Measurements from ENCODE around the gene MAST3.

MAST3 gene

DNA sequence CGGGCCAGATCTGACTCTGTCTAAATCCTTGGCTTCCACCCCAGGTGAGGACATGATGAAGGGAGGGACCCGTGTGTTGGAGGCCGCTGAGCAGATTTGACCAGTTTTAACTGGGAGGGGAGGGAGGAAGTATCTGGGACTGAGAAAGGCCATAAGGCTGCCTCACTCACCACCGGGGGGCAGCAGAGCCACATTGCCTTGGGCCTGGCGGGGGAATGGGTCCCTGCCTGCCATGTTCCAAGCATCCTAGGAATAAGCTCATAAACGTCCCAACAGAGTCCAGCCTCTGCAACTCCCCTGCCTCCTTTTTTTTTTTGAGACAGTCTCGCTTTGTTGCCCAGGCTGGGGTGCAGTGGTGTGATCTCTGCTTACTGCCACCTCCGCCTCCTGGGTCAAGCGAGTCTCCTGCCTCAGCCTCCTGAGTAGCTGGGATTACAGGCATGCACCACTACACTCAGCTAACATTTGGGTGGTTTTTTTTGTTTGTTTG lies 15.5 kb downstream of the MAST3 start:
- DNase-seq (ENCODE audit: low spot score): peak; percentile 83

DNA sequence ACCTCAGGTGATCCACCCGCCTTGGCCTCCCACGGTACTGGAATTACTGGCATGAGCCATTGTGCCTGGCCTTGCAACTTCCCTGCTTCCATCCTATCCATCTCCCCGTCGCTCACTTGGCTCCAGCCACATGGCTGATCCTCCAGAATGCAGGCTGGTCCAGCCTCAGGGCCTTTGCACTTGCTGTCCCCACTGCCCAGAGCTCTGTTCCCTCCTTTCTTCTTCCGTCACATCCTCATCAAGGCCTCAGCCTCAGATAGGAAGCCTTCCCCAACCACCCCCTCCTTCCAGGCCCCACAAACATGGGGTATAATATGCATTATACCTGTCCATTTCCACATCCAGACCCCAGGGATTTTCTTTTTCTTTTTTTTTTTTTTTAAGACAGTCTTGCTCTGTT lies 16.2 kb downstream of the MAST3 start:
- no peak for DNase-seq (ENCODE audit: low spot score)

DNA sequence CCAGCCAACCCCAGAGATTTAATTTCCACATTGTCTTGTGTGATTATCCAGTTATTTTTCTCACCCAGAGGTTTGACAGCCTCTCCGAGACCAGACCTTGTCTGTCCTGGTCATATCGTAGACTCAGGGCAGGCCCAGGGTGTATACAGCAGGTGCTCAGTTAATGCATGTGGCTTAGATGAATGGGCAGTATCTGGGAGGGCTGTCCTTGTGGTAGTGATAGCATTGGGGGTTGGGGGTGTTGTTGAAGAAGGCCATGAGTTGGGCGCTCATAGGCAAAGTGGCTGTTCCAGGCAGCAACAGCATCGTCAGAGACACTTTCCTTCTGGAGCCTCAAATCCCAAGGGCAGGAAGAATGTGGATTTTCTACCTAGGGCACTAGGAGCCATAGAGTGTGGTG lies 16.9 kb downstream of the MAST3 start:
- no peak for DNase-seq (ENCODE audit: low spot score)

DNA sequence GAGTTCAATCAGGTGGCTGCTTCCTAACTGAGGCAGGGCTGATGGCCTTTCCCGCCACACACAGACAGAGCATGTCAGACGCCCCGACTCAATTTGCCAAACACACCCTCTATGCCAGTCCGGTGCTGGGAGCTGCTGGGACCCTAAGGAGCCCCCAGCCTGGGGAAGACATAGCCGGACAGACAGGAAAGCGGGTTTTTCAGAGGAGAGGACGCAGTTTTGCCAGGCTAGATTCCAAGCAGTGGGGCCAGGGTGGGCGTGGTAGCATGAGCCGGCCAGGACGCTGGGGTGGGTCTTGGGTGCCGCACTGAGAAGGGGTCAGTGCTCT lies 19.8 kb downstream of the MAST3 start:
- DNase-seq (ENCODE audit: low spot score): no peak

GRCh38 chr19:18117692-18118378 lies 20.3 kb downstream of the MAST3 start:
- peak; percentile 96 for DNase-seq (ENCODE audit: low spot score)

DNA sequence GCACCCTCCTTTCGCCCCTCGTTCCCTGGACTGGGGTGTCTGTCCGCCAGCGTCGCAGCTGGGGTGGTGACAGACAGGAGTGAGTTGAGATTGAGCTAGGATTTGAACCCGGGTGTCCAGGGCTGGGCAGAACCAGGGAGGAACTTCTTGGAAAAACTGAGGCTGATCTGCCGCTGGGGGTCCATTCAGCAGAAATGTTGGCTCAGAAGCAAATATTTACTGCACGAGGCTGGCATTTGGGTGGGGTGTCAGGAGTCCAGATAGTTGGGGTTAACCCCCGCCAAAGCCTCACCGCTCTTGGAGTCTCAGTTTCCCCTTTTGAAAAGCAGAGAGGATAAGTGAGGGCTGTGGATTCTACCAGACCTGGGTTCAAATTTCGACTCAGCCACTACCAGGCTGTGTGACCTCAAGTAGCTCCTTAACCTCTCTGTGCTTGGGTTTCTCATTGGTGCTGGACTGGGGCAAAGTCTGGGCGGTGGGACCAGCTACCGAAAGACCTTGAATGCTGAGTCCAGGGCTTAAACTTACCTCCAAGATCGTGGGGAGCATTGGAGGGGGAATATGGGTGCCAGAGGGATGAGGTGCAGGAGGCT lies 20.9 kb downstream of the MAST3 start:
- DNase-seq (ENCODE audit: low spot score): no peak

DNA sequence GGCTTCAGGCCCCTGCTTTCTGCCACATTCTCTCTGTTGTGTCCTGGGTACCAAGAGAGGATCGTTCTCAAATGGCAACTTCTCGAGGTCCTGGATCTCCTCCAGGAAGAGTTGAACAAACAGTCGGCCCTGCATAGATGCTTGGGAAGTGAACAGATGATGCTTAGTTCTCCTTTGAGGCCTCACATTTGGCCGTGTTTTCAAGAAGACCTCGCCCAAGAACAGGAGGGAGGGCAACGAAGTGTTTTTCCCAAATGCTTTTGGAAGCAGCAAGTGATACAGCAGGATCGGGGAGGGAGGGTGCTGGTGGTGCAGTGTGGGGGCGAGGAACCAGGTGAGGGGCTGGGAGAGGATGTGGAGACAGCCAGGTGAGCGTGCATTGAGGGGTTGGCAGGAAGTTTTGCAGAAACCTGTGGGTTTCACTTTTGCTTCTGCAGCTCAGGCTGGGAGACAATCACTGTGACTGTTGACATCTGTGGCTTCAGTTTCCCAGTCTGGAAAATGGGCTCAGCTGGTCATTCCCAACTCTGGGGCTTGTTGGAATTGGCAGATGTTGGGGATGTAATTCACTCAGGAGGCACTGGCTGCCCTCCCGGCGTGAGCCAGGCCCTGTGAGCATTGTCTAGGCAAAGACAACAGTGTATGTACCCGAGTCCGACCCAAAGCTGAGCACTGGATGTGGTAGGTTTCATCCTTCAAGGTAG lies 21.6 kb downstream of the MAST3 start:
- peak; percentile 60 for DNase-seq (ENCODE audit: low spot score)

GRCh38 chr19:18119717-18120105 lies 22.1 kb downstream of the MAST3 start:
- DNase-seq (ENCODE audit: low spot score): peak; percentile 67

GRCh38 chr19:18120127-18120526 lies 22.5 kb downstream of the MAST3 start:
- DNase-seq (ENCODE audit: low spot score): no peak

DNA sequence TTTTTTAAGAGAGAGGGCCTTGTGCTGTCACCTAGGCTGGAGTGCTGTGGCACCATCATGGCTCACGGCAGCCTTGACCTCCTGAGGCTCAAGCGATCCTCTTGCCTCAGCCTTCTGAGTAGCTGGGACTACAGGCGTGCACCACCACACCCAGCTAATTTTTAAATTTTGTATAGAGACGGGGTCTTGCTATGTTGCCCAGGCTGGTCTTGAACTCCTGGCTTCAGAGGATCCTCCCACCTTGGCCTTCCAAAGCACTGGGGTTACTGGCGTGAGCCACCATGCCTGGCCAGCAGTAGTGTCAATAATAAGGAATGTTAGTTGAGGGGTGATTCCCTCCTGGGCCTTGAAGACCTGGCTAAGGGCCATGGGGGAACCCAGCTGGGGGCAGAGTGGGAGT lies 23.6 kb downstream of the MAST3 start:
- DNase-seq (ENCODE audit: low spot score): no peak

- no peak for DNase-seq (ENCODE audit: low spot score)
Observed at GRCh38 chr19:18122424-18122823, 24.8 kb downstream of the MAST3 start.

DNA sequence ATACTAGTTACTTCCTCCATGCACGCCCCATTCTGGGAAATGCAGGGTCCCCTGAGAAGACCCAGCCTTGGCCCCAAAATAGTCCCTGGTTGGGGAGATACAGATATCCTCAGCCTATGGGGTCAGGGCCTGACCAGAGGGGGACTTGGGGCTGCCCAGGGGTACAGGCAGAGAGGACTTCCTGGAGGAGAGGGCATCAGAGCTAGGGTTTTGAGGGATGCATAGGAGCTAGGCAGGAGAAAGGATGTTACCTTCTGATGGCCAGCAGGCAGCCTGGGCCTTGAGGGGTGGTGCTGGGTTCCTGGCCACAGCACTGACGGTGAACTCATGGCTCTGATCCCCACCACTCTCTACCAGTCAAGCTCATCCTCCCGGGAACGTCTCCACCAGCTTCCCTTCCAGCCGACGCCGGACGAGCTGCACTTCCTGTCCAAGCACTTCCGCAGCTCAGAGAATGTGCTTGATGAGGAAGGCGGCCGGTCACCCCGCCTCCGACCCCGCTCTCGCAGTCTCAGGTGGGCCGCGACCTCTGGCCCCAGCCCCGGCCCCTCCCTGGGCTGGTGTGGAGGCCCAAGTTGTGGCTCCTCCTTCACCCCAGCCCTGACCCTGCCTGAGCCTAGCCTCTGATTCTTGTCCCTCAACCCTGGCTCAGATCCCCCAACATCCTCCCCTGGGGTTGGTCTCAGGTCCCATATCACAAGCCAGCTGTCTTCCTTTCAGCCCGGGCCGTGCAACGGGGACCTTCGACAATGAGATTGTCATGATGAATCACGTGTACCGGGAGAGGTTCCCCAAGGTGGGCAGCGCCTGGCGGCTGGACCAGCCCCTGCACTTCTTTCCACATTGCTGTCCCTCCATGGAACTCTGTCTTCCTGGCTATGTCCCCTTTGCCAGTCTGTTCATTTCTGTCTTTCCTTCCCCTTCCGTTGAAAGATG lies 25.6 kb downstream of the MAST3 start:
- no peak for DNase-seq (ENCODE audit: low spot score)

DNA sequence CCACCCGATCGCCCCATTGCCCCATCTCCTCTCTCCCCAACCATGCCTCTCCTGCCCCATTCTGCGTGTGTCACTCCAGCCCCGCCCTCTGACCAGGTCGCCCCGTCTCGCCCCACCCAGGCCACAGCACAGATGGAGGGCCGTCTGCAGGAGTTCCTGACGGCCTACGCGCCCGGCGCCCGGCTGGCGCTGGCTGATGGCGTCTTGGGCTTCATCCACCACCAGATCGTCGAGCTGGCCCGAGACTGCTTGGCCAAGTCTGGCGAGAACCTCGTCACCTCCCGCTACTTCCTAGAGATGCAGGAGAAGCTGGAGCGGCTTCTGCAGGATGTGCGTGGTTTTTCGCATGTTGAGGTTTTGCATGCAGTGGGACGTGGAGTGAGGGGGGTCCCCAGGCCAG lies 26.2 kb downstream of the MAST3 start:
- no peak for DNase-seq (ENCODE audit: low spot score)

DNA sequence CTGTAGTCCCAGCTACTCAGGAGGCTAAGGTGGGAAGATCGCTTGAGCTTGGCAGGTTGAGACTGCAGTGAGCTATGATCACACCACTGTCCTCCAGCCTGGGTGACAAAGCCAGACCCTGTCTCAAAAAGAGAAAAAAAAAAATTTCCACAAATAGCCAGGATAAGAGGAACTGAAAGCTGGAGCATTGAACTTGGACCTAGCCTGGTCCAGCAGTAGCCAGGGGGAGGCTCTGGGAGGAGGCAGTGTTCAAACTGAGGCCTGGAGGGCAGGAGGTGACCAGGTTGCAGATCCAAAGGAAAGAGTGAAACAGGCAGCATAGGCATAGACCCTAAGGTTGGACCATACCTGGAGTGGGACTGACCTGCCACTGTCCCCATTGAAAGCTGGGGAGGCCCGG lies 28.5 kb downstream of the MAST3 start:
- DNase-seq (ENCODE audit: low spot score): no peak

GRCh38 chr19:18128044-18128443 lies 30.5 kb downstream of the MAST3 start:
- no peak for DNase-seq (ENCODE audit: low spot score)

DNA sequence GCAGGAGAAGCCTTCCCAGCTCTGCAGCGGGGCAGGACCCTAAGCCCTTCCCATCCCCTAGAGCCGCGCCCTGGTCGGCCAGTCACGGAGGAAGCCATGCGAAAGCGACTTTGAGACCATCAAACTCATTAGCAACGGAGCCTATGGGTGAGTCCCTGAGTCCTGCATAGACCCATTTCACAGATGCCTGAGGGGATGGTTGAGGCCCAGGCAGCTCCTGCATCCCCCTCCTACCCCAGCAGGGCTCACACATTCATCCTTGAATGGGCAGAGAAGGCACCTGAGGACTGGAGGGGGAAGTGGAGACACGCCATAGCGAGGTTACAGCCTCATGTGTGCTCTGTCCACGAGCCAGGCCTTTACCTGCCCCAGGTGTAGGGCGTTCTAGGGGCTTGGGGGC lies 31.2 kb downstream of the MAST3 start:
- no peak for DNase-seq (ENCODE audit: low spot score)

DNA sequence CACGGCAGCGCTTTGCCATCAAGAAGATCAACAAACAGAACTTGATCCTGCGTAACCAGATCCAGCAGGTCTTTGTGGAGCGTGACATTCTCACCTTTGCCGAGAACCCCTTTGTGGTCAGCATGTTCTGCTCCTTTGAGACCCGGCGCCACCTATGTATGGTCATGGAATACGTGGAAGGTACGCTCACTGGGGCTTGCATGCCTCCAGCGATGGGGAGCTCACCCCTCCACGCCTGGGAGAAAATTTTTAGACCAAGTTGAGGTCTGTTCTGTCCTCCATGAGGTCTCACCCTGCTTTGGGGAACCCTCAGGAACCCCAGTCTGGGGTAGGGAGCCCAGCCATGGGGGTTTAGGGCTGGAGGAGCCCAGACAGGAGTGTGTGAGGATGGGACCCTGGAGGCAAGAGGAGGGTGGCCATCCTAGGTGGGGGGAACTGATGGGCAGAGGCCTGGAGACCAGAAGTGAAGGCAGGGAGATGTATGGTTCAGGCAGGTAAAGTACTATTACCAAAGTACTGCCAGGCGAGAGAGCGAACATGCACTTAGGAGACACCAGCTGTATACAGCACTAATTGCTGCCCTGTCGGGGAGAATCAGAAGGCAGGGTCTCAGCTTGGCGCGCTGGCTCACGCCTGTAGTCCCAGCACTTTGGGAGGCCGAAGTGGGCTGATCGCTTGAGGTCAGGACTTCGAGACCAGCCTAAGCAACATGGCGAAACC lies 33.1 kb downstream of the MAST3 start:
- no peak for DNase-seq (ENCODE audit: low spot score)

GRCh38 chr19:18131841-18132596 lies 34.4 kb downstream of the MAST3 start:
- no peak for DNase-seq (ENCODE audit: low spot score)

DNA sequence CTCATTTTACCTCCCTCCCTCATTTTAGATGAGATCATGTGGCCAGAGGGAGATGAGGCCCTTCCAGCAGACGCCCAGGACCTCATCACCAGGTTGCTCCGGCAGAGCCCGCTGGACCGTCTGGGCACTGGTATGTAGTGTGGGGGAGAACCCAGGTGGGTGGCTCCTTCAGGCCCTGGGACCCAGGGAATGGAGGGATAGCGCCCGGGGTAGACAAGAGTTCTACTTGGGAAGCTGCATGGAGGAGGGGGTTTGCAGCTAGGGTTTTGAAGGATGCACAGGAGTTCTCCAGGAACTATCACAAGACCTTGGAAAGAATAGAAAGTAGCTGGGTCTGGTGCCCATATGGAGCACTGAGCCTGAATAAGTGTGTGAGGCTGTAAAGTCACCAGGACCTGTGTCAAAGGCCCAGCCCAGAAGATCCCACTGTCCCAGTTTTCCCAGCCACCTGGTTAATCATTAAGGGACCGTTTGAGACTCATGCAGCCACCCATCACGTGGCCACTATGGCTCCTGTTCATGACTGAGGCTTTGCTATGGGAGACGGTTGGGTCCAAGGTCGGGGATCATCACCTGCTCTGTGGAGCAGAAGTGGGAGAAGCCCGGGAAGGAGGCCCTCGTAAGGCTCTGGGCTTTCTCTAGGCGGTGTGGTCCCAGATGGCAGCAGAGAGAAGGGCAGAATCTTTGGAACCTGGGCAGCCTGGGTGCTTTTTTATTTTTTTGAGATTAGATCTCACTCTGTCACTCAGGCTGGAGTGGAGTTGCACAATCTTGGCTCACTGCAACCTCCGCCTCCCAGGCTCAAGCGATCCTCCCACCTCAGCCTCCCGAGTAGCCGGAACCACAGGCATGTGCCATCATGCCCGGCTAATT lies 38.4 kb downstream of the MAST3 start:
- no peak for DNase-seq (ENCODE audit: low spot score)

- DNase-seq (ENCODE audit: low spot score): no peak
Observed at GRCh38 chr19:18137242-18137641, 39.7 kb downstream of the MAST3 start.
